Mucosa of stomach (tissue), 1 donor: ENCODE data around the gene MSMO1.

ENCODE experiments used
- H3K27me3 ChIP-seq: one replicate; pipeline ENCODE4 v1.7.0; 2013; ENCODE audit warnings: mild to moderate bottlenecking, low read length; ENCODE audit not compliant: control insufficient read depth, insufficient read depth
- H3K36me3 ChIP-seq: one replicate; pipeline ENCODE4 v1.7.0; 2013; ENCODE audit warnings: low read length; ENCODE audit not compliant: control insufficient read depth, insufficient read depth
- H3K4me1 ChIP-seq: one replicate; pipeline ENCODE4 v1.7.0; 2013; ENCODE audit warnings: mild to moderate bottlenecking, low read length; ENCODE audit not compliant: control insufficient read depth, insufficient read depth
- H3K4me3 ChIP-seq: one replicate; pipeline ENCODE4 v1.7.0; 2013; ENCODE audit warnings: low read length
- H3K9ac ChIP-seq: one replicate; pipeline ENCODE4 v1.7.0; 2013; ENCODE audit warnings: mild to moderate bottlenecking, low read length, moderate library complexity
- H3K9me3 ChIP-seq: one replicate; pipeline ENCODE4 v1.7.0; 2013; ENCODE audit warnings: mild to moderate bottlenecking, low read length, moderate library complexity; ENCODE audit not compliant: control insufficient read depth
- donor health status: Pancreatic carcinoma.

Gene MSMO1

DNA sequence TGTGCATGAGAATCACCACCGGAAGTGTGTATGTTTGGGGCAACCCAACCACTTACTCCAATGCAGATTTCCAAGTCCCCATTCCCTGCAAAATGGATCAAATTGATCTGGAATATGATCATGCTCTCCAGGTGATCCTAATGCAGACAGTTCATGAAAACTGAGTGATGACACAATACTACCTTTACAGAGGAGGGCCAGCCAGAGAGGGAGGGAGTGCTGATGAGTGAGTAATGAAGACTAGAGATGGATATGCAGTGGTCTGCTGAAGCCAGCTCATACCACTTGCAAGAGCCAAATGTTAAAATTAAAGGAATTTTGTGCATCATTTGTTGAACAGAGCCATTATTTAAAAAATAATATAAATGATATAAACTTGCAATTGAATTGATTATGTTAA, 41.1 kb downstream of the MSMO1 start:
- no peaks in the 10 kb centered on the region for H3K27me3 ChIP-seq
- H3K4me1 ChIP-seq: no peaks in the 10 kb centered on the region
- no peaks in the 10 kb centered on the region for H3K9me3 ChIP-seq
- no peak overlapping the region for H3K4me3 ChIP-seq
- no peaks in the 10 kb centered on the region for H3K36me3 ChIP-seq
- no peak overlapping the region for H3K9ac ChIP-seq

- Histone ChIP-seq H3K36me3 (no peaks in the 10 kb centered on the region), H3K9me3 (no peaks in the 10 kb centered on the region), H3K4me1 (no peaks in the 10 kb centered on the region)
Measured at GRCh38 chr4:165369522-165369921, 42.1 kb downstream of the MSMO1 start.

DNA sequence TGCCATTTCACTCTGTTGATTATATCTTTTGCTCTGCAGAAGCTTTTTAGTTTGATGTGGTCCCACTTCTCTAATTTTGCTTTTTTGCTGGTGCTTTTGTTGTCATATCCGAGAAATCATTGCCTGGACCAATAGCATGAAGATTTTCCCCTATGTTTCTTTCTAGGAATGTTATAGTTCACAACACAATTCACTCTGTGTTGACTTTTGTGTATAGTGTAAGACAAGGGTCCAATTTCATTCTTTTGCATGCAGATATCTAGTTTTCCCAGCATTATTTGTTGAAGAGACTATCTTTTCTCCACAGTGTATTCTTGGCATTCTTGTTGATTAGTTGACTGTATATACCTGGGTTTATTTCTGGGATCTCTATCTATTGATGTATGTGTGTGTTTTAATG, 43.1 kb downstream of the MSMO1 start:
- no peaks in the 10 kb centered on the region for H3K4me1 ChIP-seq
- H3K9ac ChIP-seq: no peak overlapping the region
- no peak overlapping the region for H3K4me3 ChIP-seq
- no peaks in the 10 kb centered on the region for H3K27me3 ChIP-seq
- H3K36me3 ChIP-seq: no peaks in the 10 kb centered on the region
- H3K9me3 ChIP-seq: no peaks in the 10 kb centered on the region

More at GRCh38 chr4:165369522-165369921, 42.1 kb downstream of the MSMO1 start:
- no peak overlapping the region for H3K4me3 ChIP-seq
- no peaks in the 10 kb centered on the region for H3K27me3 ChIP-seq
- H3K9ac ChIP-seq: no peak overlapping the region

DNA sequence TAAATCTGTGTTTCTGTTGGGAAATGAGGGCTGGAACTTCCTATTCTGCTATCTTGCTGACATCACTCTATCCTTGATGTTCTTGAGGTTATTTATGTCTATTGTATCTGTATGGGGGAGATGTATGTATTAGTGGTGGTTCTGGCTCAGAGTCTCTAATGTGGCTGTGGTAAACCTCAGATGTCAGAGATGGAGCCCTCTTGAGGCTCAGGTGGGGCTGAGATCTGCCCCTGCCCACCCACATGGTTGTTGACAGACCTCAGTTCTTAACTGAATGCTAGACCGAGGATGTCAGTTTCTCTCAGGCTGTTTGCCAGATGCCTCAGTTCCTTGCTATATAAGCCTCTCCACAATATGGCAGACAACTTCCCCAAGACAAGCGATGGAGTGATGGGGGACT, 48.0 kb downstream of the MSMO1 start:
- Histone ChIP-seq H3K36me3 (no peaks in the 10 kb centered on the region), H3K9ac (no peak overlapping the region), H3K9me3 (no peaks in the 10 kb centered on the region), H3K4me1 (no peaks in the 10 kb centered on the region), H3K4me3 (no peak overlapping the region), H3K27me3 (peaks cover 22% of the 10 kb centered on the region)

DNA sequence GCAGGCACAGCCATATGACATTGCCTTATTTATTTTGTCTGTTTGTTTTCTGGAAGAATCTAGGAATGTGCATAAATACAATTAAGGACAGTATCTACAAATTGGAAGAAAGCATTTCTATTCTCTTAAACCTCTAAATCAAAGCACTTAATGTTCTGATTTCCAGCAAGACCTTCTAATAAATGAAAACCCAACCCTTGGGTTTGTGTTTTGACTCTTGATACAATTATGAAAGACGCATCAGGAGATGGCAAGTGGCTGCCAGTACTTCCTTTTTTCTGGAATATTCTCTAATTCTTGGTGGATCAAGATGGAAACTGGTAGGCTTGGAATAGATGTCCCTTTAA, 50.9 kb downstream of the MSMO1 start:
- Histone ChIP-seq H3K36me3 (no peaks in the 10 kb centered on the region), H3K9me3 (no peaks in the 10 kb centered on the region), H3K9ac (peak overlapping the region; percentile 19), H3K27me3 (peaks cover 22% of the 10 kb centered on the region), H3K4me1 (no peaks in the 10 kb centered on the region), H3K4me3 (peak overlapping the region; percentile 5)

GRCh38 chr4:165378745-165379677, 51.5 kb downstream of the MSMO1 start, which contains the start of gene CPE:
TSS of gene CPE (plus strand) at chr4:165379008. CDS start at chr4:165379222, 214 bp downstream.
- H3K27me3 ChIP-seq: peaks cover 22% of the 10 kb centered on the region
- H3K9ac ChIP-seq: peak within 1 kb of the TSS; percentile 41
- H3K4me1 ChIP-seq: no peaks in the 10 kb centered on the region
- H3K36me3 ChIP-seq: no peaks in the 10 kb centered on the region
- H3K9me3 ChIP-seq: no peaks in the 10 kb centered on the region
- H3K4me3 ChIP-seq: peak within 1 kb of the TSS; percentile 5

- Histone ChIP-seq H3K4me1 (no peaks in the 10 kb centered on the region), H3K4me3 (no peak overlapping the region), H3K9me3 (no peaks in the 10 kb centered on the region), H3K9ac (peak overlapping the region; percentile 41), H3K36me3 (no peaks in the 10 kb centered on the region), H3K27me3 (peaks cover 22% of the 10 kb centered on the region)
Measured at GRCh38 chr4:165379678-165380064, 52.2 kb downstream of the MSMO1 start.

DNA sequence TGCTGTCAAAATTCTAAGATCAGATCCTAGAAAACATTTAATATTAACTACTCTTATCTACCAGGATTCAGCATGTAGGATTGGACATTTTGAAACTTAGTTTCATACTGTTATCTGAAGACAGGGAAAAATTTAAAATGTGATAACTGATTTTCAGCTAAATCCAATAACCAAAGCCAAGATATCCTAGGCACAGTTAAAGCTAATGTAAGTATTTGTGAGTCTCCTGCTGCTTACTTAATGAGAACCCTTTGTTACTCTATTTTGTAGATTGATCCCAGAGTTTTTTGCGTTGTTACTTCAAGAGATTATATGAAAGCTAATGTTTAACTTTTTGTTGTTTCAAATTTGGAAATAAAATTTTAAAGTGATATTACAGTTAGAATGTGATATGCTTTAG, 53.3 kb downstream of the MSMO1 start:
- Histone ChIP-seq H3K4me3 (no peak overlapping the region), H3K4me1 (no peaks in the 10 kb centered on the region), H3K9me3 (no peaks in the 10 kb centered on the region), H3K36me3 (no peaks in the 10 kb centered on the region), H3K9ac (no peak overlapping the region), H3K27me3 (peaks cover 22% of the 10 kb centered on the region)

DNA sequence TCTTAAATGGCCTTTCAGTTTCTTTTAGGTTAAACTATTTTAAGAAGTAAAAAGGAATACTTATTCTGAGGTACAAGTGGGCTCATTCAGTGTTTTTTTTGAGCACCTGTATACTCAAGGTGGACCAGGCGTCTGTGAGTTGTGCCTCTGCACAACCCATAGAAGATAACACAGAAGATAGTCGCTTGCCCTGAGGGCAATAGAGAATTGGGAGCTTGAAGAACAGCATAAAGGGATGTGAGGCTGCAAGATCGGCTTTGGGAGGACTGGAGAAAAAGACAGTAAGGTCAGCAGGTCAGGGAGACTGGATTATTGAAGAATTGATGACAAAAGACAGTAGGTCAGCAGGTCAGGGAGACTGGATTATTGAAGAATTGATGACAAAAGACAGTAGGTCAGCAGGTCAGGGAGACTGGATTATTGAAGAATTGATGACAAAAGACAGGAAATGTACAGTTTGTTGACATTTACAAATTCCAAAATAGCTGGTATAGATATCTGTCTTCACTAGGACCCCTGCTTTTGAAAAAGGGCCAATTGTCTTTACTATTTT, 54.4 kb downstream of the MSMO1 start:
- Histone ChIP-seq H3K9me3 (no peaks in the 10 kb centered on the region), H3K36me3 (no peaks in the 10 kb centered on the region), H3K9ac (no peak overlapping the region), H3K4me1 (no peaks in the 10 kb centered on the region), H3K4me3 (no peak overlapping the region), H3K27me3 (peaks cover 22% of the 10 kb centered on the region)

DNA sequence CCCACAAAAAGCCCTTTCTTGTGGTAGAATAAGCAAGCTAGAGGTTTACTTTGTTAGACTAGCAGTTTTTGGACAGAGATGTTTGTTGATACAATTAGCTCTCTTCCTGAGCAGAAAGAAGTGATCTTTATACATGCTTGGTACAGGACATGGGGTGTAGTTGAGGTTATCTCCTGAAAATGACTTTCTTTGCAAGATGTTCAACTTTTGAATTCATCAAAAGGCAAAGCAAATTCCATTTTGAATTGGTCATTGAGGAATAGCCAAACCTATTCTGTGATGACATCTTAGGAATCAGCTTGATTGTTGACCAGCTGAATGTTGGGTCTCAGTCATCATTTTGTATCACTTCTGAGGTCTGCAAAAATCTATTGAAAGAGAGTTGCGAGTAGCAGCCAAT, 55.2 kb downstream of the MSMO1 start:
- H3K27me3 ChIP-seq: peaks cover 22% of the 10 kb centered on the region
- H3K4me1 ChIP-seq: no peaks in the 10 kb centered on the region
- no peak overlapping the region for H3K4me3 ChIP-seq
- H3K9ac ChIP-seq: no peak overlapping the region
- no peaks in the 10 kb centered on the region for H3K36me3 ChIP-seq
- H3K9me3 ChIP-seq: no peaks in the 10 kb centered on the region

GRCh38 chr4:165383591-165384073, 56.2 kb downstream of the MSMO1 start:
- H3K9me3 ChIP-seq: no peaks in the 10 kb centered on the region
- no peak overlapping the region for H3K4me3 ChIP-seq
- peaks cover 15% of the 10 kb centered on the region for H3K27me3 ChIP-seq
- no peaks in the 10 kb centered on the region for H3K4me1 ChIP-seq
- no peak overlapping the region for H3K9ac ChIP-seq
- no peaks in the 10 kb centered on the region for H3K36me3 ChIP-seq

DNA sequence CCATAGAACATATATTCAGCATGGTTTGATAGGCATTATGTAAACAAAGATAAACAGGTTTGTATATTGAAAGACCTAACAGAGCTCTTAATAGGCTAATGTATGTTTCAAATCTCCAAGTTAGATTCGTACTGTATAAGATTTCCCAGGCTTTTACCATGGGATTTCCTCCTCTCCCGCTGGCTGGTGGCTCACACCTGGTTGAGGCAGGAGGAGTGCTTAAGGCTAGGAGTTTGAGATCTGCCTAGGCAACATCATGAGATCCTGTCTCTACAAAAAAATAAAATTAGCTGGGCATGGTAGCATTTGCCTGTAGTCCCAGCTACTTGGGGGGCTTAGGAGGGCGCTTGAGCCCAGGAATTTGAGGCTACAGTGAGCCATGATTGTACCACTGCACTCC, 56.7 kb downstream of the MSMO1 start:
- Histone ChIP-seq H3K36me3 (no peaks in the 10 kb centered on the region), H3K4me1 (no peaks in the 10 kb centered on the region), H3K4me3 (no peak overlapping the region), H3K27me3 (peaks cover 9% of the 10 kb centered on the region), H3K9me3 (no peaks in the 10 kb centered on the region), H3K9ac (no peak overlapping the region)
